HS-27A (cell line): ENCODE measurements around the gene TRAPPC3.
"Not testable (repeated sequence)": the region's sequence is repeated elsewhere in the genome, so short reads cannot be mapped to it uniquely, and the experiment has no call there.

Source experiments
- DNase-seq: peaks from one replicate; pipeline ENCODE4 v3.0.0-alpha.2; 2012; ENCODE audit warnings: low read depth, missing footprints

Gene TRAPPC3

DNA sequence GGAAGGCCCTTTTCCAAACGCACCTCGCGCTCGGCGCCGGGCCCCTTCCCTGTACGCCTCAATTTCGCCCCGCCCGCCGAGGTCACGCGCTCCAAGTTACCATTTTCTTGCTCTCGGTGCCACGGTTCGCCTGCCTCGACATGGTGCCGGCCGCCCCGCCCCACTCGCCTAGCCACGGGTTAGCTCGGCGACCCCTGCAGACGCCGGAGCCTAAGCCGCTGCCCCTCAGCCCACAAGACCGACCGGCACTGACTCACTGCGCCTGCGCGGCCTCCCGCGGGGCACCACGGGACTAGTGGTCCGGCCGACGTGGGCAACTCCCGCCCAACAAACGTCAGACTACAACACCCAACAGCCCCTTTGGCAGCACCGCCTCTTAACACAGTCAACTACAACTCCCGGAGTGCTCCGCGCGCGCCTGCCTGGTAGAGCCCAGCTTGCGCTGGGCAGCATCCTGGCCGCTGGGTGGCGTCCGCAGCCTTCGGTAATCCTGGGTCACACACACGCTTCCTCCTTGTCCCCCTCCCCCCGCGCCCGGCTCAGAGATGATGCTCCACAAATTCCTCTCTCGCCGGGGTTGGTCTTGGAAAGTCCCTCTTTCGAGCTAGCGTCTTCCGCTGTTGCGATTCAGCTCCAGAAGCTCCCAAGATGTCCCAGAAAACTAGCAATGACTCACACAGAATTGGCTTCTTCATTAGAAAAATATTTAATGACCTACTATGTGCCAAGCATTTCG, at the start of gene TRAPPC3:
TSS of gene TRAPPC3 (minus strand) at position 250 of the 736 bp plus-strand sequence. CDS start at position 142, 108 bp downstream.
- peak; percentile 98 for DNase-seq

DNA sequence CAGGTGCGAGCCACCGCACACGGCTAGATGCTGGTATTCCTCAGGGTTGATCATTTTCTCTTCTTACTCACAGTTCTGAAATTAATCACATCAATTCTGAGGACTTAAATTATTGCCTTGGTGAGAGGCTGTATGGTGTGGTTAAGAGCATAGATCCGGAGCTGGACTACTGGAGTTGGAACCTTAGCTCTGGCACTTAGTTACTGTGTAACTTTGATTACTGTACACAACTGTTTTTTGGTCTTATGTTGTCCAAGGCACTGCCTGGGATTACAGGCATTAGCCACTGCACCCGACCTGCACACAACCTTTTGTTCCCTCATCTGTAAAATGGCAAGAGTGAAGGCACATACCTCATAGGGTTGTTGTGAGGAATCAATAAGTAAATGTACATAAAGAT, 49.4 kb upstream of the TRAPPC3 start:
- DNase-seq, result no peak

DNA sequence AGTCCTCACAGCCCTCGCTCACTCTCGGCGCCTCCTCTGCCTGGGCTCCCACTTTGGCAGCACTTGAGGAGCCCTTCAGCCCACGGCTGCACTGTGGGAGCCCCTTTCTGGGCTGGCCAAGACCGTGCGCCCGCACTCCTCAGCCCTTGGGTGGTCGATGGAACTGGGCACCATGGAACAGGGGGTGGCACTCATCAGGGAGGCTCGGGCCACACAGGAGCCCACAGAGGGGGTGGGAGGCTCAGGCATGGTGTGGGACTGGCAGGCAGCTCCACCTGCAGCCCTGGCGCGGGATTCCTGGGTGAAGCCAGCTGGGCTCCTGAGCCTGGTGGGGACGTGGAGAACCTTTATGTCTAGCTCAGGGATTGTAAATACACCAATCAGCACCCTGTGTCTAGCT, 47.5 kb upstream of the TRAPPC3 start:
- not testable (repeated sequence) for DNase-seq

DNA sequence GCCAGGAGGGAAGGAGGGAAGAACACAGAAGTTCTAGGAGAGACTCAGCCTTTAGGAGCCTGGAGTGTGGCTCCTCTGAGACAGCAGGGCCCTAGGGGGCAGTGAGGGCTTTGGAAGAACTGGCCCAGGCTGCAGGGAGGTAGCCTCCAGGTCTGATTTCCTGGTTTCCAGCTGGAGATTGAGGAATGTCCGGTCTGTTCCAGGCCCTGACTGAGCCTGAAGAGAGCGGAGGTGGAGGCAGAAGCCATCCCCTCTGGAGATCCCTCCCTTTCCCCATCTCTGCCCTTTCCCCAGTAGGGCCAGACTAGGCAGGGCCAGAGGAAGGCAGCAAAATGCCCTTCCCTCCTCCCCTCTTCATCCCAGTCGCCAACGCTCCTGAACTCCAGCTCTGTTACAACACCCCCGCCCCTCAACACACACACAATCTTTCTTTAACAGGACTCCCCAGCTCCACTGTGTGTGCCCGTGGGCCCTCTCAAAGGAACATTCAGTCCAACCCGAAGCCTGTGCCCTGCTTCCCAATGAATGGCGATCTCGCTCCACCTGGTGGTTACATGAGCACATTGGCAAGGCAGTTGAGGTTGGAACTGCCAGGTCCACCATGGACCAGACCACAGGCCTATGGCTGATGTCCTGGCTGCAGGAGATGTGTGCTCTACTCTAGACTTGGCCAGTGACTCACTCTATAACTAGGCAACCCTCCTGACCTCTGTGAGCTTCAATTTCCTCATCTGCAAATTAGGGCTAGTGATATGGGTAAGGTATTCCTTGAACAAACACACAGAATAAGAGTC, 38.7 kb upstream of the TRAPPC3 start:
- DNase-seq, result peak; percentile 90

DNA sequence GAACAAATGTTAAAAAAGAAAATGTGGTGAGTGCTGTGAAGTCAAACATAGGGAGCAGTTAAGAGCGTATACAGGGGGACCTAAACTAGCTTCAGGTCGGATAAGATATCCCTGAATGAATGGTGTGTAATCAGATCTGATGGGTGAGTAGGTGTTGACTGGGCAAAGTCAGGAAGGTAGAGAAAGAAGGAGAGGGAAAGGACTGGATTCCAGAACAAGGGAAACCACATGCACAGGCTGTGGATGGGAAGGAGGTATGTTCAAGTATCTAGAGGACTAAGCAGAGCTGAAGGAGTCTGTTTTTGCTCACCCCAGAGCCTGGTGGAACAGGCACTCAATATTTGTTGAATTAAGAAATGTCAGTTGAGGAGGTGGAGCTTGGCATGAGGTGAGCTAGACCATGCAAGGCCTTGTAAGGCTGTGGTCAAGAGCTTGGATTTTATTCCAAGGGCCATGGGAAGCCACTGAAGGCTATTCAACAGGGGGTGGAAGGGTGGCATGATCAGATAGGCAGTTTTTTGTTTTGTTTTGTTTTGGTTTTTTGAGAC, 34.1 kb upstream of the TRAPPC3 start:
- DNase-seq, result no peak

DNA sequence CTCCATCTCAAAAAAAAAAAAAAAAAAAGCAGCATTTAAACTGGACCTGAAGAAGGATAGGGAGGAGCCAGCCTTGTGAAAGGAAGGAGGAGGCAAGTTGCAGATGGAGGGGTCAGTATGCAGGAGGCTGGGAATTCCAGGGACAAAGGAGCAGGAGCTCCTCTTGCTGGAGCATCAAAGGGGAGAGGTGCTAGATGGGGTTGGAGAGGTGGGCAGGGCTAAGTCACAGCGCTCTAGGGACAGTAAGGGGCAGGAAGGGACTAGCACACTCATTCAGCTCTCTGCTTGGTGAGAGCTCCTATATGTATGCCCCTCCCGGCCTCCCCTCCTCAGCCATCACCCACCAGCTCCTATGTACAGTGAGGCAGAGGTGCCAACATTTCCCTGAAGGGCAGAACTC, 33.4 kb upstream of the TRAPPC3 start:
- no peak for DNase-seq

DNA sequence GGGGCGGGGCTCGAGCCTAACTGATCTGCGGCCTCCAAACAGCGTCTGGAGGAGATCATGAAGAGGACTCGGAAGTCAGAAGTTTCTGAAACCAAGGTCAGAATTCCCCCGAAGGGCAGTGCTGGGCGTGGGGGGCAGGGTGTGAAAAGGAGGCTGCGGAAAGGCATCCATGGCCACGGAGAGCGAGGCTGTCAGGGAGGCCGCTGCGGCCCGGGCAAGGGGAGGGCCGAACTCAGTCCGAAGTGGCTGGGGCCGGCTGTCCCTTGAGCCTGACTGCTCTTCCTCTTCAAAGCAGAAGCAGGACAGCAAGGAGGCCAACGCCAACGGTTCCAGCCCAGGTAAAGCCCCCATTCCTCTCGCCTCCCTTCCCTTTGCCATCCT, 29.9 kb upstream of the TRAPPC3 start:
- no peak for DNase-seq

DNA sequence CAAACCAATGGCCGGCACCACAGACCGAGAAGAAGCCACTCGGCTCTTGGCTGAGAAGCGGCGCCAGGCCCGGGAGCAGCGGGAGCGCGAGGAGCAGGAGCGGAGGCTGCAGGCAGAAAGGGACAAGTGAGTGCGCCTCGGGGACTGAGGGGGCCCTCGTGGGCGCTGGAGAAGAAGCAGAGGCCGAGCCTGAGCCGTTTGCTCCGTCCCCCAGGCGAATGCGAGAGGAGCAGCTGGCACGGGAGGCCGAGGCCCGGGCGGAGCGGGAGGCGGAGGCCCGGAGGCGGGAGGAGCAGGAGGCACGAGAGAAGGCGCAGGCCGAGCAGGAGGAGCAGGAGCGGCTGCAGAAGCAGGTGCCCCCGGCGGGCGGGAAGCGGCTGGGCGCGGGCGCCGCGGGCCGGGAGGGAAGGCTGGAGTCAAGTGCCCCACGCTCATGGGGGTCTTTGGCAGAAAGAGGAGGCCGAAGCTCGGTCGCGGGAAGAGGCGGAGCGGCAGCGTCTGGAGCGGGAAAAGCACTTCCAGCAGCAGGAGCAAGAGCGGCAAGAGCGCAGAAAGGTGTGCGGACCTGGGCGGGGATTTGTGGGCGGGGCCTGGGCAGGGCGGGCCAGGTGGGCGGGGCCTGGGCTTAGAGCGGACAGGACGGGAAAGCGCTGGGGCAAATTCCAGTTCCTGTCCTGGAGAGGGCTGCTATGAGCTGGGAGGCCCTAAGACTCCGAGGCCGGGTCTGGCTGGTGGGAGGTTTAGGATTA, 29.4 kb upstream of the TRAPPC3 start:
- DNase-seq, result no peak

DNA sequence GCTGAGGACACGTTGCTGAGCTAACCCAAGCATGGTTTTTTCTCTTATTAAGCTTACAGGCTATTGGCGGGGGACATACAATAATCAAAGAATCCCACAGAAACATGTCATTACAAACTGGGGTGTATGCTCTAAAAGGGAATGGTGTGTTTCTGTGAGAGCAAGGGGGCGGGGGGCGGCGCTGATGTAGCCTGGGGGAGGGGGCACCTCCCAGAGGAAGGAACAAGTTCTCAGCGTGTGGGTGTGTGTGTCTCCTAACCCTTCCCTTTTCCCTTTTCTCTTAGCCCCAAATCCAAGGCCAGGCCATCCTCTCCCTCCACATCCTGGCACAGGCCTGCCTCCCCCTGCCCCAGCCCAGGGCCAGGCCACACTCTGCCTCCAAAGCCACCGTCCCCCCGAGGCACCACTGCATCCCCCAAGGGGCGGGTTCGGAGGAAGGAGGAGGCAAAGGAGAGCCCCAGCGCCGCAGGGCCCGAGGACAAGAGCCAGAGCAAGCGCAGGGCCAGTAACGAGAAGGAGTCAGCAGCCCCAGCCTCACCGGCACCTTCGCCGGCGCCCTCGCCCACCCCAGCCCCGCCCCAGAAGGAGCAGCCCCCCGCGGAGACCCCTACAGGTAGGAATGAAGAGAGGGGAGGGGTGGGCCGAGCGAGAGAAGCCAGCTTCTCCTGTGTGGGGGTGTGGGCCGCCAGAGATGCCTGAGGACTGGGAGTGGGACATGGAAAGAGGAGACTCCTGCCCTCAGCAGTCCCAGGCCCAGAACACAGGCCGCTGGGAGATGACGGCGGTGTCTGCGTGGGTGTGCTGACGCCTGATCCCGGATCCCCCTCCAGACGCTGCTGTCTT, 28.5 kb upstream of the TRAPPC3 start:
- DNase-seq, result no peak

DNA sequence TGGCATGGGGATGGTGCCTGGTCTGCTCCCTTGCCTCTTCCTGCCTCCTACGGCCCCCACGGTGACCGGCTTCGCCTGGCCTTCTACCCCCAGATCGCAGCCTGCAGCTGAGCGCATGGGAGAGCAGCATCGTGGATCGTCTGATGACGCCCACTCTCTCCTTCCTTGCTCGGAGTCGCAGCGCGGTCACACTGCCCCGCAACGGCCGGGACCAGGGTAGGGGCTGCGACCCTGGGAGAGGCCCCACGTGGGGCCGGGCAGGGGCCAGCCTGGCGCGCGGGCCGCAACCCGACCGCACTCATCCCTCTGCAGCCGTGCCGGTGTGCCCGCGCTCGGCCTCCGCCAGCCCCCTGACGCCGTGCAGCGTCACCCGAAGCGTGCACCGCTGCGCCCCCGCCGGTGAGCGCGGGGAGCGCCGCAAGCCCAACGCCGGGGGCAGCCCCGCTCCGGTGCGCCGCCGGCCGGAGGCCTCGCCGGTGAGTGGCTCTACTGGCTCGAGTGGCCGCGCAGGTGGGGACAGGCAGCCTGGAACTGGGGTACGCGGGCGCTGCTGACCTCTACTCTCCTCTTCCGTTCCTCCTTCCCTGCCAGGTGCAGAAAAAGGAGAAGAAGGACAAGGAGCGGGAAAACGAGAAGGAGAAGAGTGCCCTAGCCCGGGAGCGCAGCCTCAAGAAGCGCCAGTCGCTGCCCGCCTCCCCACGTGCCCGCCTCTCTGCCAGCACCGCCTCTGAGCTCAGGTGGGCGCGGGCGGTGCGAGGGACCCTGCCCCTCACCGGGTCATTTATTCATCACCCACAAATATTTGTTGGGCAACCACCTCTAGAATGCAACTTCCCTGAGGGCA, 27.0 kb upstream of the TRAPPC3 start:
- DNase-seq, result no peak

DNA sequence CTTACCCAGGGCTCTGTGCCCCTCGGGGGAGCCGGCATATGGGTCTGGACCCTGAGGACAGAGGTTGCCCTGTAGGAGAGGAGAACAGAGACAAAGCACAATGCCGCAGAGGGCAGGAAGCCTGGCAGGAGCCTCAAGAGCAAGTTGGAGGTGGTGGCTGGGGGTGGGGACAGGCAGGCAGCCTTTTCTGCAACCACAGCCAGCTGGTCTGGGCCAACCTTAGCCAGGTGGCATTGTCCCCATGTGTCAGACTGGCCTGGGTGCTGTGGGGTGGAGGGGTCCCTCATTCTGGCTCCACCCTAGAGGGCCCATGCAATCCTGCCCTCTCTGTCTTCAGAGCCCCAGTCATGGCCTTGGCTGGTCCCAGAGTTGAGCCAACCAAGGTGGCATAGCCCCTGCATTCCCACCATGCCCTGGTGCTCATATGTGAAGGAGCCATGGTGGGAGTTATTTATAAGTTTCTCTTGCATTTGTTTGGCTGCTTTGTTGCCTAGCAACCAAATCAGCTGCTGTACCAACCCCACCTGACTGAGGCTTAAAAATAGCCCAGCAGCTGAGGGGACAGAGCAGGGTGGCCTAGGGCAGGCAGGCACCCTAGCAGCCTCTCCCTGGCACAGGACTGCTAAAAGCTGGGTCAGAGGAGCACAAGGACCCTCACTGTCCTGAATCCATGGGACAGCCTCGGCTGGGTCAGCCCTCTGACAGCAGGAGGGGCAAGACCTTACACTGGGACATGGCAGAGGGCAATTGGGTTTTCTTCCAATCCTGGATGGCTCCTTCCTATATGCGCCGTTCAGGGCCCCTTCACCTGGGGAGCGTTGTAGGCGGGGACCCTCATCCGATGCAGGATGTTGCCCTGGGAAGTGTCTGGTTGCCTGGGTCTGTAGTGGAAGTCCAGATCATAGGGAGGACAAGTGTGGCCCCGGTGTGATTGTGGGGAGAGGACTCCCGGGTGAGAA, 26.1 kb upstream of the TRAPPC3 start:
- DNase-seq, result no peak

DNA sequence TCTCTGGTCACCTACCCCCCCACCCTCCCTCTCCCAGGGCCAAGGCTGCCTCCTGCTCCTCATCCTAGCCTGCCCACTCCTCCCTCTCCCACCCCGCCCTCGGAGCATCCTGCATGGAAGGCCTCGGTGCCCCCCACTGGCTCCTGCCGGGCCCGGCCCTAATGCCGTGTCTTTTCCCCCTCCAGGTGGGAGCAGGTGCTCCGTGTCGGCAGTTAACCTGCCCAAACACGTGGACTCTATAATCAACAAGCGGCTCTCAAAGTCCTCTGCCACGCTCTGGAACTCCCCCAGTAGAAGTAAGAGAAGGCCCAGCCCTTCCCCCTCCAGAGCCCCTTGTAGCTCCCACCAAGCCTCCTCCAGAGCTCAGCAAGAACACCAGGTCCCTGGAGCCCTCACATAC, 25.4 kb upstream of the TRAPPC3 start:
- DNase-seq, result no peak

DNA sequence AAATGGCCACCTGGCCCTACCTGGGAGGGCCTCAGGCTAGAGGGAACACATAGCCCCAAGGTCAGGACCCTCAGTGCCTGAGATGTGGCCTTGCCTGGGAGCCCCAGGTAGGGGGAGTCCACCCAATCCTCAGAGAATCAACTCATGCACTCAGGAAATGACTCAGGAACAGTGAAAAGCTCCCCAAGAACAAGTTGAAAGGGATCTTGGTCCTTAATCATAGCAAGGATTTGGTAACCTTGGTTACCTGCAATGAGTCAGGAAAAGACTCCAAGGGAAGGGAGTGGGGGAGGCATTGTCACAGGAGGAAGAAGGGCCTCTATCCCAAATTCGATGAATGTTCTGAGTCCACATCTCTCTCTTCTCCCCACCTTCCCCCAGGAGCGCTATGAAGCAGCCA, 23.7 kb upstream of the TRAPPC3 start:
- no peak for DNase-seq

DNA sequence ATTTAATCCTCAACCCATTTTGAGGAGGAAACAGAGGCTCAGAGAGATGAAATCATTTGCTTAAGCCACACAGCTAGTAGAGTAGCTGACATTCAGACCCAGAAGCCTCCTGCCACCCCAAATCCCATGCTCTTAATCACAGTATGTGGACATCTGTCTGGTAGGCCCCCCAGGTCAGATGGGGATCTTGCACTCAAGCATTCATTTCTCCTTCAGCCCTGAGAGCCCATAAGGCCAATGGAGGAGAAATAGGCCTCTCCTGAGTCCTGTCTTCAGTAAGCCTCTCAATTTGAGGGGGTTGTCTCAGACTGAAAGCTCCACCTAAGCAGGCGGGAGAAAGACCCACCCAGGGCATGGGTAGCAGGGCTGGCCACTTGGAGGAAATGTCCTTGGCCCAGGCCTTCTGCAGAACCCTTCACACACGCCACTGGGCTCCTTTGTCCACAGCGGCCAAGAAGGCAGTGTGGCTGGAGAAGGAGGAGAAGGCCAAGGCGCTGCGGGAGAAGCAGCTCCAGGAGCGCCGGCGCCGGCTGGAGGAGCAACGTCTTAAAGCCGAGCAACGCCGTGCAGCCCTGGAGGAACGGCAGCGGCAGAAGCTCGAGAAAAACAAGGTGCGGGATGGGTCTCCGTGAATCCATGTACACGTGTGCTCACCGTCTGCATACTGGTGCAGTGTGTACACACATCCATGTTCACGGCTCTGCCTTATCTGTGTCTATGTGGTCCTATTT, 22.9 kb upstream of the TRAPPC3 start:
- DNase-seq, result no peak

DNA sequence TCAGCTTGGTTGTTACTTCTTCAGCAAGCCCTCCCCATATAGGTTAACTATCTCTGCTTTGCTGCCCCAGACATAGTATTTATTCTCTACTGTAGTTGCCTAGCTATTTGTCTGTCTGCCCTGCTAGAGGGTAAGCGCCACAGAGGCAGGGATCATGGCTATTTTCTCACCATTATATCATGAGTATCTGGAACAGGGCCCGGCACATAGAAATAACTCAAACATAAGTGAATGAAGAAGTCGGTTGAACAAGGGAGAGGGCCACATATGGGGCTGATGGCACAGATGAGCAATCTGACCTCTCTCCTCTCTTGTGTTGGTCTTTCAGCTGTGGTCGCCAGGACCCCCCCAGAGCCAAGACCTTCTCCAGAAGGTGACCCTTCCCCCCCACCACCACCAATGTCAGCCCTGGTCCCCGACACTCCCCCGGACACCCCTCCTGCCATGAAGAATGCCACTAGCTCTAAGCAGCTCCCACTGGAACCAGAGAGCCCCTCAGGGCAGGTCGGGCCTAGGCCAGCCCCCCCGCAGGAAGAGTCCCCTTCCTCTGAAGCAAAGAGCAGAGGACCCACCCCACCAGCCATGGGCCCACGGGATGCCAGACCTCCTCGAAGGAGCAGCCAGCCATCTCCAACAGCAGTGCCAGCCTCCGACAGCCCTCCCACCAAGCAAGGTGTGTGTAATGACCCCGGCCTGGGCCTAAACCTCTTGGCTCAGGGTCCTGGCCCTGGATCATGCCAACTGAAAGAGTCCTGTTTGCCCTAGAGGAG, 21.5 kb upstream of the TRAPPC3 start:
- no peak for DNase-seq

DNA sequence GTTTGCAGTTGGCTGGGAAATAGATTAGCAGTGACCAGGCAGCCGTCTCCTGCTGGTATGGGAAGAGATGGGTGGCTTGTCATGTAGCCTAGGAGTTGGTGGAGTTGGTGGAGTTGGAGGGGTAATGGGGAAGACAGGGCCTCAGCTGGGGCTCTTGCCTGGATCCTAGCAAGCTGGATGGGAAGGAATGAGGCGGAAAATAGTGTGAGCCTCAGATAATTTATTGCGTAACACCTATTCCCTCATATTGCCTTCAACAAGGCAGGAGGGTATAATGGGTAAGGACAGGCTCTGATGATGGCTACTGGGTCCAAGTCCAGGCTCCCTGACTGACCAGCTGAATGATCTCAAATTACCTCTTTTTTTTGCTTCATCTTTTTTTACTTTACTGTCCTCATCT, 19.2 kb upstream of the TRAPPC3 start:
- no peak for DNase-seq

DNA sequence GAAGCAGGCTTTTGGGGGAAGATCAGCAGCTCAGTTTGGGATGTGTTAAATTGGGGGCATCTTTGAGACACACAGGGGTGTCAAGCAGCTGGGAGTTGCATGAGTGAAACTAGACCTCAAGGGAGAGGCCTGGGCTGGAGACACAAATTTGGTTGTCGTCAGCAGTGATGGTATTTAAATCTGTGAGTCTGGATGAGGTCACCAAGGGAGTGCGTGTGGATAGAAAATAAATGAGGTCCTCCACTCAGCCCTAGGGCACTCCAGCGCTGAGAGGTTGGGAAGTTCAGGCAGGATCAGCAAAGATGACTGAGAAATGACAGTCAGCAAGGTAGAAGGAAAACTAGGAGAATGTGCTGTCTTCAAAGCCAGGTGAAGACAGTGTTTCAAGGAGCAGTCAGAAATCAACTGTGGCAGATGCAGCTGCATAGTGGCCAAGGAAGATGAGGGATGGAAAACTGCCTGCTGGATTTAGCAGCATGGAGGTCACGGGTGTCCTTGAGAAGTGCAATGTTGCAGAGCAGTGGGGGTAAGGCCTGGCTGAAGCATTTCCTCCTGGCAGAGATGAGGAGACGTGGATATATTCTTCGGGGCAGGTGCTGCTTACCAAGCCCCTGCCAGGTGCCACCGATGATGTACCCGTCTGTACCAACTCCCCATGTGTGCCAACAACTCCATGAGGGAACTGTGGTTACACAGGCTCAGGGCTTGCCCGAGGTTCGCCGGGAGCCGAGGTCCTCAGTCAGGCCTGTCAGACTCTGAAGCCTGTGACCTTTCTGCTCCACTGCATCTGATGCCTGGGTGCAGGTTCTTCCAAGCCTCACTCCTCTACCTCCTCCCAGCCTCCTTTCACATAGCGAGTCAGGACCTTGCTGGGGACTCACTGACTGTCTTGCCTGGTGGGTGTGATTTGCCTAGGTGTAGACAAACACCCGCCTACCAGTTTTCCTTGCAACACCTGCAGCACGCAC, 17.9 kb upstream of the TRAPPC3 start:
- no peak for DNase-seq
